HG03139 (cell line): ENCODE data around the gene LYST.
"Not testable (repeated sequence)": the region's sequence is repeated elsewhere in the genome, so short reads cannot be mapped to it uniquely, and the experiment has no call there.

Source experiments
- ATAC-seq: cut with Tn5 transposase; IDR thresholded peaks from one replicate; pipeline ENCODE4 v1.9.1; 2021; ENCODE audit not compliant: unreplicated experiment

LYST gene

GRCh38 chr1:235821361-235821981, 45.2 kb downstream of the LYST start:
- ATAC-seq, result no peak

DNA sequence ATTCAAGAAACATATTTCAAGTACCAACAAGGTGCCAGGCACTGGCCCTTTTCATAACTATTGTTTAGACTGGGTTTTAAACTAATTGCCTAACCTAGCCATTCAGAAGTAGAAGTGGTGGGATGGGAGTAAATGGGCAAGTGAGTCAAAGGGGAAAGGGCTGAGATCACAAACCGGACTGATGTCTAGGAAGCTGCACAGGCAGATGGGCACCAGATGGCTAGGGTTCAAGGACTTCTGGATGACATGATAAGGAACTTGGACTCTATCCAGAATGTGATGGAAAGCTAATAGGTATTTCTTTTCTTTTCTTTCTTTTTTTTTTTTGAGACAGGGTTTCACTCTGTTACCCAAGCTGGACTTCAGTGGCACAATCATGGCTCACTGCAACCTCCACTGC, 46.6 kb downstream of the LYST start:
- no peak for ATAC-seq

DNA sequence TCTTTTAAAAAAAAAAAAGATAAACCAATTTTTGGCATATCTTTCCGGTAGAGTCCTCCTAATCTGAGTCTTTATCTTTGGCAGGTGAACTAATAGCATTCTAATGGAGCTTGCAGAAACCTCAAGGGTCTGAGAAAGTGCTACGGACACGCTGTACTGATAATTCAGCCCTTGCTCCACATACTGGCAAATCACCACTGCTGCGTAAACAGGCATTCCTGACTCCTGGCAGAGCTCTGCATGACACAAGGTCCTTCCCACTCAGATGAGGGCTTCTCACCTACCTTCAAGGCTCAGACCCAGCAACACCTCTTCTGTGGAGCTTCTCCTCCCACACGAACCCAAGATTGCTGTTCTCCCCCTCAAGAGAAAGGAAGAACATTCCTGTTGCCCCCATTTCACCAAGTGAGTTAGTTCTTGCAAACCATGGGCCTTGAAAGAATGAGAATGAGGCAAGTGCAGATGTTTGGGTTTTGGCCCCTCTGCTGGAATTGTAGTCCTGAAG, 48.0 kb downstream of the LYST start:
- ATAC-seq, result no peak

DNA sequence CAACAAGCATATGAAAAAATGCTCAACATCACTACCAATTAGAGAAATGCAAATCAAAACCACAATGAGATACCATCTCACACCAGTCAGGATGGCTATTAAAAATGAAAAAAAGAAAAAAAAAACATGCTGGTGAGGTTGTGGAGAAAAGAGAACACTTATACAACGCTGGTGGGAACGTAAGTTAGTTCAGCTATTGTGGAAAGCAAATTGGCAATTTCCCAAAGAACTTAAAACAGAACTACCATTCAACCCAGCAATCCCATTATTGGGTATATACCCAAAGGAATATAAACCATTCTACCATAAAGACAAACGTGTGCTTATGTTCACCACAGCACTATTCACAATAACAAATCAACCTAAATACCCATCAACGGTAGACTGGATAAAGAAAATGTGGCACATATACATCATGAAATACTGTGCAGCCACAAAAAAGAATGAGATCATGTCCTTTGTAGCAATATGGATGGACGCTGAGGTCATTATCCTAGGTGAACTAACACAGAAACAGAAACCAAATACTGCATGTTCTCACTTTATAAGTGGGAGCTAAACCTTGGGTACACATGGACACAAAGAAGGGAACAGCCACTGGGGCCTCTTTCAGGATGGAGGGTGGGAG, 49.5 kb downstream of the LYST start:
- ATAC-seq, result no peak

DNA sequence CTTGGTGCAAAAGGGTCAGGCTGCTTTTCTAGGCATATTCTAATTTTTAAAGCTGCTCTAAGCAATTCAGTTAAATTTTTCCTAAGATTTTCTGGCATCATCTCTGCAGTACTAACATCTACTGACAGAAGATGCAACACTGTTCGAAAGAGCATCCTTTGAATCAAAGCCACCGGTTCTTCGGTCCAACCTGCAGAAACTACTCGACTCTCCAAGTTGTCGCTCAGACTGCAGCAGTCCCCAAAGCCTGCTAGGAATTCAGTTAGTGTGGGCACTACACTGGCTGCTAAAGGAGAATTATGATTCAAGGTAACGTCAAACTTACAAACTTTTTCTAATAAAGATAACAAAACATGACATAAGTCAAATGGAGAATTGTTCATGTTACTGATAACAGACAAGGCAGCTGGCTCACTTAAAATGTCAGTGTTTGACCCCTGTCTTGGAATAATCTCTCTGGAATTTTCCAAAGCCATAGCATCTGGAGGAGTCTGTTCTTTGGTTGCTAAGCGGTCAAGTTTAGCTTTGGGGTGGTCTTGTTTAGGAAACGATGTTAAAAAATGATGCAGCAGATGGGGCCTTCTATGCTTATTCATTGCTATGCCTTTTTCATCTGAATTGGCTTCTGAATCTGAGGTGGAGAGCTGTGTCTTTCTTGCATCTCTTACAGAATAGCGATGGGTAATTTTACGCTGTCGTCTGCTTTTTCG, 56.9 kb downstream of the LYST start:
- ATAC-seq, result no peak

- no peak for ATAC-seq
Measured at GRCh38 chr1:235808223-235808622, 58.5 kb downstream of the LYST start.

DNA sequence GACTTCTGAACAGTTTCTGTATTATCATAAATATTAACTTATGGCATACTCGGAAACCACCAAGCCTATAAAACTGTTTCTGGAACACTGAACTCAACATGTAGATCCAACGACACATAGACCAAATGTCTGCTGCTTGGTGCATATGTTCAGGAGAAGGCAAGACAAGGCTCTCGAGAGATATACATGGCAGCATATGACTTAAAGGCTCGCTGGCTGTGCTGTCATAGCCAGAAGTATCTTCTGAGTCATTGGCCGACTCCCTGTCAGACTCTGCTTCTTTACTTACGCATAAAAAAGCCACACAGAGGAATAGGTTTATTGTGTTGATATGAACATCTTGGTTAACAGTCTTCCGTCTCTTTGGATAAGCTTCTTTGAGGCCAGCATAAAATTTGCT, 60.6 kb downstream of the LYST start:
- ATAC-seq, result no peak

DNA sequence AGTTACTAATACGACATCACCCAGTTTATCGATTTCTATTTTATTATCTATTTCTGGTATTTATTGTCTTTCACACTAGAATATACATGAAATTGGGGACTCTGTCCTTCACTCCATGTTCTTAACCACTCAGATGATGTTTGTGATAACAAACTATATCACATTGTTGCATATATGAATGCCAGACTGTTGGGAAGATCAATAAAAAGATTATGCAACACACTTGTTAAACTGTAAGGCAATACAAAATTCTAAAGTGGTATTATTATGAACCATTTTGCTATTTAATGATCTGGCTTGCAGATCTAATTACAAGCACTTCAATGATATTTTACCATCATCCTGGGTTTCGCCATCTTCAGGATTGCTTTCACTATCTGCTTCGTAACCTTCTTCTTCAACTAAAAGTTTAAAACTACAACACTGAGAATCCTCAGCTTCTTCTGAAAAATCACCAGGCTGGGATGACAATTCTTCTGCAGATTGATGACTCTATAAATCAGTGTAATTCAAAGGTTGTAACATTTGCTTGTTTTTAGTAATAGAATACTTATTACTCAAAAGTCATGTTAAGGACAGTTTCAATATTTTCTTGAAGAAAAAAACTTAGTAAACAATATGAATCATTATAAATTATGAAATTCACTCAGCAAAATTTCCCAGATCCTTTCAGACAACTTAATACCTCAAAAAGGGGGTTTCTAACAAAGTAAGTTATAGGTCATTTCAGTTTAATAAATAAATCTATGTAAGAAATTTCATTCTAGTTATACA, 63.9 kb downstream of the LYST start:
- no peak for ATAC-seq

GRCh38 chr1:235799264-235799663, 67.4 kb downstream of the LYST start:
- ATAC-seq, result no peak

DNA sequence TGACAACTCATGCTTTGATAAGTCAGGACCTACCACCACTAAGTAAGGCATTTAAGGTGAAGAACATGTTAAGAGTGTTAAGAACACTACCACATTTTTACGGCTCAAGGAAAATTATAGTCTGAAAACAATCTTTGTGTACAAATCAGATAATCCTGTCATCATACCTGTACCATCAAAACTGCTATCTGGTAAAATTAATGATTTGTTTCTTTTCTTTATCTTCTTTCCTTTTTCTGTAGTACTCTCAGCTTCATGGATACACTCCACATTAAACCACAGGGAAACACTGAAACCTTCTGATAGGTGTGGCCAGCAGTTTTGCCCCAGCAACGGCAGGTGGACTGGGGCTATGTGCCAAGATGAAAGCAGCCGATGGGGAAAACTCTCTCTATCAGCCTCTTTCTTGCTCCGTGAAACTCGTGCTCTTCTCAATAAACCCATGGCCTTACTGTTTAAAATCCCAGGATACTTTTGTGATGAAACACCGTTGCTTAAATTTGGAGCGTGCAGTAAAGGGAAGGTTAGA, 75.1 kb downstream of the LYST start:
- no peak for ATAC-seq

- ATAC-seq, result no peak
Measured at GRCh38 chr1:235790123-235790522, 76.6 kb downstream of the LYST start.

- not testable (repeated sequence) for ATAC-seq
Measured at GRCh38 chr1:235786227-235786898, 80.3 kb downstream of the LYST start.

DNA sequence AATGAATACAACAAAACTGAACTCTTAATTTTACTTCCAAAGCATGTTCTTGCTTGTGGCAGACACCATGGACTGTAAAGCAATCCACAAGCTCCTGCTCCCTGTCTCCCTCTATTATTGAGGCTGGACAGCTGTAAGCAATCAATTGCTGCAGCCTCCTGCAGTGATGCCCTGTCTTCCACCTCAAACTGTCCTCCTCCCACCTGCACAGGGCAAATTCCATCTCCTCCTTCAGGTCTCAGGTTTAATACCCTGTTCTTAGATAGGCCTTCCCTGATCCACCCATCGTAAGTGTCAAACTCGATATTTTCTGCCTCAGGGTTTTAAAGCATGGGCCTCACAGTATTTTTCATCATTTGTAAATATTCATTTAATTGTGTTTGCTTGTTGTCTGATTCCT, 81.8 kb downstream of the LYST start:
- no peak for ATAC-seq

- ATAC-seq, result no peak
Measured at GRCh38 chr1:235783148-235783776, 83.4 kb downstream of the LYST start.

DNA sequence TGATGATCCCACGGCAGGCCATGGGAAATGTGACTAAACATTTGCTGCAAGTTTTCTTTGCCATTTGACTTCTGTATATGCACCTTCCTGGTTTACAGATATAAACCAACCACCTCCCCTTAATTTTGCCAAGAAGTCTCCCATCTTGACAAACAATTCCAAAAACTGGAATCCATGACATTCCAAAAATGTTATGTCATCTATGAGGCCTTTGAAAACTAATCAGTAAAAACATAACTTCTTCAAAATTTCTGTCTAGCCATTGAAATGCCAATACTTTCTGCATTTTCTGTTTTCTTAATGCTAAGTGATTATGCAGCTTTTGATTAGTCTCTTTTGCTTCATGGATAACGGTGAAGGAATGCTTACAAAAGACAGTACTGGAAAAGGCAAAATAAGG, 84.1 kb downstream of the LYST start:
- no peak for ATAC-seq

DNA sequence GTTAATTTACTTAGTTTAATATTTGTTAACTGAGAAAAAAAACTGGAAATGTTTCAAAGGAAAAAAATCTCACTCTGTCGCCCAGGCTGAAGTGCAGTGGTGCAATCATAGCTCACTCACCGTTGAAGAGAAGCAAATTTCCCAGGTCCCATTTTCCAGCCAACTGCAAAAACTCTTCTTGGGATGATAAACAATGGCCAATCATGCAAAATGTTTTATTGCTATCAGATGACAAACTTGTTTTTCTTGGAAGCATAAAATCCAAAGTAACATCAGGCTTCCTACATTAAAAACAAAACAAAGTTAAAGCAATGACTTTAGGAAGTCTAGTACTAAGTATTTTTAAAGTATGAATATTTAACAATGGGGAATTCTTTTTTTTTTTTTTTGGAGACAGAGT, 84.9 kb downstream of the LYST start:
- ATAC-seq, result no peak

DNA sequence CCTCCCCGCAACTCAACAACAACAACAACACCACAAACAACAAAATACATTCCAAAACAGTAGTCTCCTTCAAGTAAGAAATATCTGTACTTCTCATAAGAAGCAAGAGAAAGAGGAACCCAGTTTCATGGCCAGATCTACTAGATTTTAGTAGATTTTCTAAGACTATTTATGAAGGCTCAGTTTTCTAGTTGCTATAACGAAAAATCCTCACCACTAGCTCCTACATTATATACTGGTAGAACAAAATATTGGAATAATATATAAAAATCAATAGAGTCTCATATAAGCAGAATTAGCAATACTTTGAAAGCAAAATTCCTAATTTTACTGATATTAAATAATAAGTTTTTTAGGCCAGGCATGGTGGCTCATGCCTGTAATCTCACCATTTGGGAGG, 86.9 kb downstream of the LYST start:
- ATAC-seq, result no peak

GRCh38 chr1:235776396-235776795, 90.3 kb downstream of the LYST start:
- ATAC-seq, result no peak

DNA sequence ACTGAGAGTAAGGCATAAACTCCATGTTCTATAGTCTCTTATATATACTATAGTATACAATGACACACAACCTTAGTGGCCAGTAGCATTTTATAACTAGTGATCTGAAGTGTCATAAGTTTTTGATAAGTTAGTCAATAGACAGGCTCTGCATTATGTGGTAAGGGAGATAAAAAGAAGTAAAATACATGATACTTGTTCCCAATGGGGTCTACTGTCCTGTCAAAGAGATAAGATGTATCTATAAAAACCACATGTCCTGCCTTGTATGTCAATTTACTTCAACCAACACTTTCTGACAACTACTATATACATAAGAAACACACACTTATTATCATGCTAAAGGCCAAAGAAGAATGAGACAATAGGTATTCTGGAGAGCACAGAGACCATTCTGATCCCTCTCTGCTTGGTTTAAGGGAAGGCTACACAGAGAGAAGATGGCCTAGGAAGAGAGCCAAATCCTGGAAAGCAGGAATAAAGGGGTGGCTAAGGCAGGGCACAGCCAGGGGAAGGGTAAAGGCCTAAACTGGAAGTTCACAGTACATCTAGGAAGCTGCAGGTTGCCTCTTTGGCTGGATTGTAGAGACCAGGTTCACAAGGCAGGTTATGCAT, 91.4 kb downstream of the LYST start:
- no peak for ATAC-seq

DNA sequence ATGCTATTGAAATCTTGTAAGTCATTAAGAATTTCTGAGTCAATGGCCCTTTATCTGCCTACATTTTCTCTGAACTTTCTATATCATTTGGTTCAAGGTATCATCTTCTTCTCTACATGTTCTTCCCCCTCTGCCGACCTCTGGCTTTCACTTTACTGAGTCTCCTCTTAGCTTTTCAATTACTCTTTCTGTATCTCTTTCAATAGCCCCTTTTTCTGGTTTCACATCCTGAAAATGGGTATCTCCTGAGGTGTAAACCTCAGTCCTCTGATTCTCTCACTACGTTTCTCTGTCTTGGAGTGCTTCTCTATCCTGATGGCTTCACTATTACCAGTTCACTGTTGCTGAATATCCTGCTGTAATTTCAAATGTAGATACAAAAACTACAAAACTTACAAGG, 98.9 kb downstream of the LYST start:
- peak; percentile 92 for ATAC-seq
